ENCODE results near the gene PRUNE2. TPM values are rescaled to one million over a fixed set of nuclear protein-coding genes. Genes with fewer than 3 reads are reported as not detected.

PRUNE2 gene
- total and polyA plus RNA-seq, 9 of the 15 experiments (the other 6 are each of a cell fraction or from before 2014, with no cell fraction given): 0.05 to 0.45 (median 0.18) TPM; not detected in 1

- Histone ChIP-seq H3K9me1 (ENCODE audit: control insufficient read depth, insufficient read depth, low read length) (no peaks in the 10 kb centered on the region), H3K9ac (ENCODE audit: insufficient read depth in 1 of 2, low read depth in 2 of 2, low read length in 2 of 2) (no peak overlapping the region), H3K79me2 (ENCODE audit: control insufficient read depth, insufficient read depth, low read length) (no peaks in the 10 kb centered on the region), H3K27me3 (ENCODE audit: control insufficient read depth in 2 of 2, insufficient read depth in 2 of 2, low read length in 2 of 2) (peaks cover 0 to 4% of the 10 kb centered on the region in 2 experiments; a peak in 2 of 5 replicates), H2AFZ (ENCODE audit: low read depth, low read length) (no peak overlapping the region), H3K4me2 (ENCODE audit: insufficient read depth, low read length) (no peak overlapping the region), H3K9me3 (replicated peaks; ENCODE audit: control insufficient read depth, insufficient read depth, low read depth, low read length) (no peaks in the 10 kb centered on the region), H3K27ac (ENCODE audit: extremely low read depth, low read depth, low read length) (no peak overlapping the region), H4K20me1 (replicated peaks; ENCODE audit: control insufficient read depth, insufficient read depth, low read length) (no peaks in the 10 kb centered on the region), H3K36me3 (ENCODE audit: control insufficient read depth, insufficient read depth, low read length) (no peaks in the 10 kb centered on the region), H3K4me1 (replicated peaks in 1 of 2; ENCODE audit: control insufficient read depth in 2 of 2, insufficient read depth in 2 of 2, low read length in 2 of 2) (no peaks in the 10 kb centered on the region), H3K4me3 (no peak overlapping the region)
- 0% methylated on average over 1 of the region's 2 CpGs for WGBS (ENCODE audit: insufficient coverage, low coverage, missing lambda C conversion rate)
- intact Hi-C loops (cut with micrococcal nuclease) (no loop called here), in situ Hi-C loops (cut with MboI) (no loop called here)
- BruUV-seq (replicated peaks): no TSS peak
- no peak for TF ChIP-seq ZNF212 (CRISPR knock-in tag; IDR thresholded peaks at IDR 0.05)
- TF ChIP-seq ZNF398 (CRISPR knock-in tag; IDR thresholded peaks at IDR 0.05): no peak
- TF ChIP-seq RBM25 (IDR thresholded peaks at IDR 0.05; ENCODE audit: low read depth, low read length, severe bottlenecking): no peak
- TF ChIP-seq HDAC1 (IDR thresholded peaks at IDR 0.05): no peak
- TF ChIP-seq ZNF217 (CRISPR knock-in tag; IDR thresholded peaks at IDR 0.05): no peak
- TF ChIP-seq ZNF280B (CRISPR knock-in tag; IDR thresholded peaks at IDR 0.05): no peak
- no peak for TF ChIP-seq HOXB6 (CRISPR knock-in tag; IDR thresholded peaks at IDR 0.05; ENCODE audit: borderline replicate concordance)
- TF ChIP-seq HEY1 (CRISPR knock-in tag; IDR thresholded peaks at IDR 0.05; ENCODE audit: borderline replicate concordance): no peak
- TF ChIP-seq STAT5A (IDR thresholded peaks at IDR 0.05; ENCODE audit: borderline replicate concordance, low read length): no peak
- no peak for TF ChIP-seq MTA3 (IDR thresholded peaks at IDR 0.05; ENCODE audit: borderline replicate concordance)
- no peak for TF ChIP-seq RBM15 (IDR thresholded peaks at IDR 0.05; ENCODE audit: insufficient read depth, low read length)
- TF ChIP-seq NR2C1 (IDR thresholded peaks at IDR 0.05): no peak
- no peak for TF ChIP-seq NR2C1 (tag; IDR thresholded peaks at IDR 0.05)
- TF ChIP-seq KDM2B (CRISPR knock-in tag; IDR thresholded peaks at IDR 0.05): no peak
- no peak for TF ChIP-seq MIER1 (IDR thresholded peaks at IDR 0.05; ENCODE audit: low read depth)
- no peak for TF ChIP-seq SRSF1 (IDR thresholded peaks at IDR 0.05; ENCODE audit: low read depth, low read length)
- no peak for FAIRE-seq
- POLR2A ChIA-PET: no interaction called here
- no peak for DNase-seq (ENCODE audit: extremely low read depth in 1 of 4, low spot score in 3 of 4)
- CTCF ChIA-PET (ENCODE audit: low intra/inter-chr PET ratio): no interaction called here
- no peak for ATAC-seq
Observed at GRCh38 chr9:76798527-76798926, 107.4 kb downstream of the PRUNE2 start.

Data from K562 (cell line).